DMS114 treated with DMSO at 0.1 percent for 48 hours (cell line): ENCODE data around the gene SAPCD1.

ENCODE experiments used
- DNase-seq: peaks from one replicate; lab custom pipeline; 2025; ENCODE audit not compliant: unreplicated experiment; lab: John Stamatoyannopoulos, UW

The SAPCD1 gene

DNA sequence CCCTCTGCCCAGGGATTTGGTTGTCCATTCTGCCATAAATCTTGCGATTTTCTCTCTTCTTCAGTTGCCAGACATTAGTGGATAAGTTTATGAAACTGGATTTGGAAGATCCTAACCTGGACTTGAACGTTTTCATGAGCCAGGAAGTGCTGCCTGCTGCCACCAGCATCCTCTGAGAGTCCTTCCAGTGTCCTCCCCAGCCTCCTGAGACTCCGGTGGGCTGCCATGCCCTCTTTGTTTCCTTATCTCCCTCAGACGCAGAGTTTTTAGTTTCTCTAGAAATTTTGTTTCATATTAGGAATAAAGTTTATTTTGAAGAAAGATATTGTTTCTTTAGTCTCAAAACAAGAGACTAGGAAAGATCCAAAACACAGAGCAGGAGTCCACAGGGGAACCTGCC, at the start of gene SAPCD1:
SAPCD1 (plus strand) TSS at position 301 of the 400 bp plus-strand sequence. CDS start 399 bp downstream, outside the sequence.
- DNase-seq: no peak

DNA sequence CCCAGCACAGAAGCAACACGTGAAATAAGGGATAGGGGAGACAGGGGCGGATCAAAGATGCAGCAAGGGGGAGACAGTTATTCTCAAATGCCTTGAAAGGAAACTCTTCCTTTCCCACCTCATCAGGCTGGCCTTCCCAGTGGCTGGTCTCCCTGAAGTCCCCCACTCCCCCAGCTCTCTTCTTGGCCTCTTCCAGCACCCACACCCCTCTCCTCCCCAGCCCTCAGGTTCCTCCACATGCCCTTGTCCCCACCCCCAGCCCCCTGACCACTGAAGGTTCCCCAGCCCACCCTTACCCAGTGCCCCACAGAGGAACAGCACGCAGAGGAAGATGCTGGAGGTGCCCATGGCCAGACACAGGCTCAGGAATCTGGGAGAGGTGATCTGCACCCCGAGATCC, 49.0 kb upstream of the SAPCD1 start:
- no peak for DNase-seq

DNA sequence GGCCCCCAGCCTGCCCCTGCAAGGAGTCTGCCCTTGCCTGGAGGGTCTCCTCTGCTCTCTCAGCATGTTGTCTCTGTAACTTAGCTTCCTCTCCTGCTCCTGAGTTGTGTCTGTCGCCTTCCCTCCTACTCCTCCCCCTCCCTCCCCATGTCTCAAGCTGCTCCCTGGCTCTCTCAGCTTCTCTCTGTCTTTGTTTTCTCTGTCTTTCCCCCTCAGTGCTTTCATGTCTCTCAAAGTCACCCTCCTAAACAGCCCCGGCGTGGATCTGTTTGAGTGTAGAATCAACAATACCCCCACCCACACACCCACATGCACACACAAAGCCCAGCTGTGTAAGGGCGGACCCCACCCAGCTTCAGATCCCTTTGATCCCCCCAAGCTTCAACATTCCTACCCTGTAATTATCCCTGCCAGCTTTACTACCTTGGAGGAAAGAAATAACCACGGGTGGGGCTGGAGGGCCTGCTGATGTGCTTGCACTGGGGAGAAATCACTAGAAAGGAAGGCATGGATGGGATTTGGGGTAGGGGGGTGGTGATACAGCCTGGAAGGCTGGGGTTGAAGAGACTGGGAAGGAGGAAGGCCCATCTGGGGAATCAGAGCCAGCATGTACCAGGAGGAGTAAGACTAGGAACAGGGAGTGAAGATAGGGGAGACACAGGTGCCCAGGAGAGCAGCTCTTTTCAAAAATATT, 48.3 kb upstream of the SAPCD1 start:
- DNase-seq: no peak

DNA sequence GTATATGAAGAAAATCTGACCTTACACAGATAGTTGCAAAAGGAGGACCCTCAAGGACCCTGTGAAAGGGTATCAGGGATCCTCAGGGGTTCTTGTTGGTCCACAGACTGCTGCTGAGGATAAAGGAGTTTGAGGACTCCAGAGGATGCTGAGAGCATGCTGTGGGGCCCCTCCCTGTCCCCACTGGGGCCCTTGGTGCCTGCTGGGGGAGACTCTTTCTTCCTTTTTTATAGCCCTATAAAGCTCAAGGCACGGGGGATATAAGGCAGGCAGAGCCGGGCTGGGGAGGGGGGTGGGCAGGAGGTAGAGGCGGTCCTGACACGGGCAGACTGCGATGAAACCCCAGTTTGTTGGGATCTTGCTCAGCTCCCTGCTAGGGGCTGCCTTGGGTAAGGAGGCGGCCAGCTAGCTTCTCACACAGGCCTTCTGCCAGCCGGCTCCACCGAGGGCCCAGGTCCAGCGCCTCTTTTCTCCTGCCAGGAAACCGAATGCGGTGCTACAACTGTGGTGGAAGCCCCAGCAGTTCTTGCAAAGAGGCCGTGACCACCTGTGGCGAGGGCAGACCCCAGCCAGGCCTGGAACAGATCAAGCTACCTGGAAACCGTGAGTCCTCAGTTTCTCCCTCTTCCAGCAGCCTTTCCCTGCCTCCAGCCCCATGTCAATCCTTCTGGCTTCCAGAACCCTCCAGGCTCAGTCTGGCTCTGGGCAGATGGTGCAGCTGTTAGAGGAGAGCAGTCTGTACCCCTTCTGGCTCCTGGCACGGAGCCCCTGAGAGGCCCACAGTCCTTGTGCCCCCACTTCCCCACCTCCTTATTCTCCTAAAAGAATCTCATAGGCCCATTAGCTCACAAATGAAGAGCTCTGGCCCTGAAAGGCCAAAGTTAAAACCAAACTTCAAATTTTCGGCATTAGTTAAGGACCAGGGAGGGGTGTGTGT, 47.2 kb upstream of the SAPCD1 start, which contains the start of gene LY6G6D:
LY6G6D (plus strand) TSS at position 327 of the 937 bp plus-strand sequence; CDS start at position 335, 8 bp downstream.
- no peak for DNase-seq

DNA sequence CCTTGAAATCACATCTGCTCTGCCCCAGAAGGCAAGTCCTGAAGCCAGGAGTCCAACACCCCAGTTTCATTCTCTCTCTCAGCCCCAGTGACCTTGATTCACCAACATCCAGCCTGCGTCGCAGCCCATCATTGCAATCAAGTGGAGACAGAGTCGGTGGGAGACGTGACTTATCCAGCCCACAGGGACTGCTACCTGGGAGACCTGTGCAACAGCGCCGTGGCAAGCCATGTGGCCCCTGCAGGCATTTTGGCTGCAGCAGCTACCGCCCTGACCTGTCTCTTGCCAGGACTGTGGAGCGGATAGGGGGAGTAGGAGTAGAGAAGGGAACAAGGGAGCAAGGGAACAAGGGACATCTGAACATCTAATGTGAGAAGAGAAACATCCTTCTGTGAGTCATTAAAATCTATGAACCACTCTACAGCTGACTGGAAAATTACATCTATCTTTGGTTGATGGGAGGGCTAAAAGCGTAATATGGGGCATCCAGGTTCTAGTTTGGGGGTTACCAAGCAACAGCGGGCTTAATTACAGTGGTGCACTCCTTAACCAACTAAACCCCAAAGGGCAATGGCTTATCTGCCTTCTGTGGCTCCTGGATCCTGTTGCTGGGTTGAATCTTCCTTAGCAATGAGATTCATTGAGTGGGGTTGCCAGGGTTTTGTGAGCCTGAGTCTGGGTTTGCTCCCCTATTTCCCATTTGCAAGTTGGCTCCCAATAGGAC, 44.8 kb upstream of the SAPCD1 start:
- DNase-seq: no peak

DNA sequence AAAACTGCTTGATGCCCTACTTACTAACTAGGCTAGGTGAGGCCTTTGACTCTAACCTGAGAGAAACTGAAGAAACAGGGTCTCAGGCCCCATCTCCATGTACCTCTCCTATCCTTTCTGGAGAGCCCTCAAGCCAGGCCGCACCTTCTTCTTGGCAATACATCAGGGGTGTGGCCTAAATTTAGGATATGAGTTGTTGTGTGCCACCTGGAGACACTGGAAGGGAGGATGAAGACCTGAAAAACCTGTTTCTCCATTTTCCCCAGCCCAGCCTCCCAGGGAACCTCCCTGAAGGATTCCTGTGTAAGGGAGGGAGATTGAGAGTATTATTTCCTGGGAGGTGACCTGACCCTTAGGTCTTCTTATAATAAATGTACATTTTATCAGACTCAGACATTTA, 44.2 kb upstream of the SAPCD1 start:
- DNase-seq: no peak

DNA sequence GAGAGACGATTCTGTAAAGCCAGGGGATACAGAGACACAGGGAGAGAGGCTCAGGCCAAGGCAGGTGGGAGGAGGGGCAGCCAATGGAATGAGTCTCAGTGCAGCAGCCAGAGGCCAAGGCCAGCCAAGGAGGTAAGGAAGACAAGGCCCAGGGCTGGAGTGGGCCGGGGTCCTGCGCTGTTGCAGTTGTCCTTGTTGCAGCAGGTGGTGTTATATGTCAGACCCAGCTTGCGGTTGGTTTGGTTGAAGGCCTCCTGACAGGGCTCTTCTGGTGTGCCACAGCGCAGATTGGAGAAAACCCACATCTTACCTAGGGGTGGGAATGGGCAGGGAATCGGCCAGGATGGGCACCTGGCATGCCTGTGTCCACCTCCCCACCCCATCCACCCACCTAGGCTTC, 43.5 kb upstream of the SAPCD1 start:
- DNase-seq: no peak

DNA sequence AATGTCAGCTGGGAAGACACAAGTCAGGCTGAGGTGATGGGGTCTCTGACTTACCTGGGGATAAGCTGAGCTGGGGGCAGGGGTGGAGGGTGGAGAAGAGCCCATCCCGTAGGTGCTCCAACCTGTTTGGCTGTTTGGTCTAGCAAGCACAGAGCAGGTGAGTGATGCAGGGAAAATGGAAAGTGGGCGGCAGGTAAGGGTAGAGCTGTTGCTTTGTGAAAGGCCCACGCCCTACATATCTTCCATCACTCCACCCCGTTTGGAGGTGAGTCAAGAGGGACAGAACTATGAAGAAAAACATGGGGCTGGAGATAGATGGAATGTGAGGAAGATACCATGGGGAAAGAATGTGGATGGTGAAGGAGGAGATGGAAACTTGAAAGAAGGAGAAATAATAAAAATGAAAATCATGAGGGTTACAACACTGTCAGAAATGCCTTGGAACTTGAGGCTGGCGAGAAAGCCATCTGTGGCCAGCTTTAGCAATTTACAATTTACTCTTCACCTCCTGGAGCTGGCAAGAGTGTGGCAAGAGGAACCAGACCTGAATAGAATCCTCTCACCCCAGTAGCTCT, 42.2 kb upstream of the SAPCD1 start:
- DNase-seq: no peak

DNA sequence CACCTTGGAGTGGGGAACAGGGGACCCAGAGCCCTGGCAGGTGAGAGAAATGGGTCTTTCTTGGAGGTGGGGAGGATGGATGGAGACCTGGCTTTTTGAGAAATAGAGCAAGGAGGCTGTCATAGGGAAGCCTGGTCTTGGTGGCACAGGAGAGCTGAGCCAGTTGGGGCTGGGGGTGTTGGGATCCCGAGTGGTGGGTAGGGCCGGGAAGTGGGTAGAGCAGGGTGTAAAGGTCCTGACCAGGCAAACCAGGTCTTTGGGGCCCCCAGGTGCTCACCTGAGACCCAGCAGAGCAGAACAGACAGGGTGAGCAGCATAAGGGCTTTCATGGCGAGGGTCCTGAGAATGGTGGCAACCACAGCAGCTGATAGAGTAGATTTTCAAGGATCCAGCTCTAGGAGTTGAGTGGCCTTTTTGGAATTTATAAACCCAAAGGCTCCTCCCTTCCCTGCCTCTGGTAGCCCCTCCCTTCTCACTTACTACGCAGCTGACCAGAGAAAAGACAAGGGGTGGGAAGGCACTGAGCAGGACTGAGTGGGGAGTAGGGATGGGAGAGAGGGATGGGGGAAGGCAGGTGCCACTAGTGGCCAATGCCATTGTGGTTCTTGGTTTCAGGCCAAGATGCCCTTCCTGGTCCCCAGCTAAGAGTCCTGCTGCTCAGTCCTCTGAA, 41.0 kb upstream of the SAPCD1 start, which contains the start of gene LY6G6C:
LY6G6C (minus strand) TSS at position 396 of the 670 bp plus-strand sequence; CDS start at position 329, 67 bp downstream.
- no peak for DNase-seq

DNA sequence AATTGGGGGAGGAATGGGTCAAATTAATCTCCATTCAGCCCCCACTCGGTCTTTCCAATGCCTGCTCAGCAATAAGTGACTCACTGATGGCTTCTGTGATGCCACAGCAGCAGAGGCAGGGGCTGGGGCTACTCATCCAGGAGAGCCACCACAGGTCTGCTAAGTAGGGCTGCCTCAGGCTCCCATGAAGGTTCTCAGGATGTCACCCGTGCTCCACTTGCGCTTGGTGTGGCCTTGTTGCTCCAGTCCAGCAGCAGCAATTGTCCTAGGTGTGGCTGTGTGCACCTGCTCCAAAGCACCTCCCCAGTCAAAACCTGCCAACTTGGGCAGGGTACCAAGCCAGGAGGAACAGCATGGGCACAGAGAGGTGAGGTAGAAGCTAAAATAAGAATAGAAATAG, 40.3 kb upstream of the SAPCD1 start:
- no peak for DNase-seq

DNA sequence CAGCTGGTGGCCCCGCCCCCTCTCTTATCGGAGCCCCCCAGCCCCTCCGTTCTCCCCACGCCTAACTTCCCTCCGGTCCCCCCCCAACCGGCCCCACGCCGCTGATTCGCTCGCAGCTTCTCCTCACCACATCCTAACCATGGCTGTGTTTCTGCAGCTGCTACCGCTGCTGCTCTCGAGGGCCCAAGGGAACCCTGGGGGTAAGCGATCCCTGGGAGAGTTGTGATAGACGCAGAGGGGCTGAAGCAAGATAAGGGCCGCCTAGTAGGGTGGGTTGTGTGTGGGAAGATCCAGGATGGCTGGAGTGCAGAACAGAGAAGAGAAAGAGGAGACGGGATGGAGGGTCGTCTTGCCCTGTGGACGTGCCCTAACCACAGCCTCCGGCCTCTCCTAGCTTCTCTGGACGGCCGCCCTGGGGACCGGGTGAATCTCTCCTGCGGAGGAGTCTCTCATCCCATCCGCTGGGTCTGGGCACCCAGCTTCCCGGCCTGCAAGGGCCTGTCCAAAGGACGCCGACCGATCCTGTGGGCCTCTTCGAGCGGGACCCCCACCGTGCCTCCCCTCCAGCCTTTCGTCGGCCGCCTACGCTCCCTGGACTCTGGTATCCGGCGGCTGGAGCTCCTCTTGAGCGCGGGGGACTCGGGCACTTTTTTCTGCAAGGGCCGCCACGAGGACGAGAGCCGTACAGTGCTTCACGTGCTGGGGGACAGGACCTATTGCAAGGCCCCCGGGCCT, 39.0 kb upstream of the SAPCD1 start, which contains the start of gene MPIG6B:
MPIG6B (plus strand) TSS at position 129 of the 735 bp plus-strand sequence; CDS start at position 140, 11 bp downstream.
- DNase-seq: no peak

DNA sequence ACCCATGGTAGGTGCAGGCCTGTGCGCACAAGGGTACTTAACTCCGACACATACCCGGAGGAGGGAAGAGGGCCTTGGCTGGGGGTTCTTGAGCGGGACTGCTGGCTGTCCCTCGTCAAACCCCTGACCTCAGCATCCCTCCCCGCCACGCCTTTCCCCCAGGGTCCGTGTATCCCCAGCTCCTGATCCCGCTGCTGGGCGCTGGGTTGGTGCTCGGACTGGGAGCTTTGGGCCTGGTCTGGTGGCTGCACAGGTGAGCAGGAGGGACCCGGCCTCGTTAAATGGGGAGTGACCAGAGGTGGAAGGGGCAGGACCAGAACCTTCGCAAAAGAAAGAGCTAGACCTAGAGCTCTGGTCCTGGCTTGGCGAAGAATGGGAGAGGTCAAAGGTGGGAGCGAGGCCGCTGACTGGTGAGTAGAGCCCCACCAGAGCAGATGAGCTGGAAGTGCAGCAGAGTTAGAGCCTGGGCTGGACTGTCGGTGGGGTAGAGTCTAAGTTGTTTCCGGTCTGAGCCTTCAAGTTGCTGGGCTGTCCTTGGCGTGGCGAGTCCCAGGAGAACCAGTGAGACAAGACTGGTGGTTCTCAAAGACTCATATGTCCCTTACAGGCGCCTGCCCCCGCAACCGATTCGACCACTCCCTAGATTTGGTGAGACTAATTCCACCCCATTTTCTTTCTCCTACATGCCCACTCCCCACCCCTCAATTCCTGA, 38.3 kb upstream of the SAPCD1 start:
- DNase-seq: no peak

DNA sequence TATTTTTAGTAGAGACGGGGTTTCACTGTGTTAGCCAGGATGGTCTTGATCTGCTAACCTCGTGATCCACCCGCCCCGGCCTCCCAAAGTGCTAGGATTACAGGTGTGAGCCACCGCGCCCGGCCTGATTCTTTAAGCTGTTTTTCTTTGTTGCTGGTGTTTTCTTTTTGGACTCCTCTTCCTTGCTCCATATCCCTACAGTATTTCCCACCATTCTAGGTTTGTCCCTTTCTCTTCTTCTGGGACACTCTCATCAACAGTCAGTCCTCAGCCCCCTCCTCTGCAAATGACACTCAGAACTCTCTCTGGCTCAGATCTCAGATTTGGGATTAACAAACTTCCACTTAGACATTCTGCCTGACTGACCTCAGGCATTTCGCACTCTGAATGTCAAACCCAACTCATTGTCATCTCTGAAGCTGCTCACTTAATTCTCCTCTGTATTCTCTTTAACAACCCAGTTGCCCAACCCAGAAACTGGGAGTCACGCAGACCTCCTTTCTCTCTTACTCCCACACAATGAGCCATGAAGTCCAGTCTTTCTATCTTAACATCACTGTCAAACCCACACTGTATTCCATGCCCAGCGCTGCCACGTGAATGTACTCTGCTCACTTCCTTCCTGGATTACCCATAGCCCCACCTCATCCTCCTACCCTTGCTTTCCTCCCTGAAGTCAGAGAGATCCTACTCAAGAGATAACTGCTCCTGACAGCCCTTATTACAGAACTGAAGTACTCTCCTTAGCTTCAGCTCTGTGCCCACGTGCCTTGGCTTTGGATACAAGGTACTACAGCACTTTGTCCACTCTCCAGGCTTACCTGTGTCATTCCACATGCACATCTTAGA, 36.7 kb upstream of the SAPCD1 start:
- DNase-seq: no peak

DNA sequence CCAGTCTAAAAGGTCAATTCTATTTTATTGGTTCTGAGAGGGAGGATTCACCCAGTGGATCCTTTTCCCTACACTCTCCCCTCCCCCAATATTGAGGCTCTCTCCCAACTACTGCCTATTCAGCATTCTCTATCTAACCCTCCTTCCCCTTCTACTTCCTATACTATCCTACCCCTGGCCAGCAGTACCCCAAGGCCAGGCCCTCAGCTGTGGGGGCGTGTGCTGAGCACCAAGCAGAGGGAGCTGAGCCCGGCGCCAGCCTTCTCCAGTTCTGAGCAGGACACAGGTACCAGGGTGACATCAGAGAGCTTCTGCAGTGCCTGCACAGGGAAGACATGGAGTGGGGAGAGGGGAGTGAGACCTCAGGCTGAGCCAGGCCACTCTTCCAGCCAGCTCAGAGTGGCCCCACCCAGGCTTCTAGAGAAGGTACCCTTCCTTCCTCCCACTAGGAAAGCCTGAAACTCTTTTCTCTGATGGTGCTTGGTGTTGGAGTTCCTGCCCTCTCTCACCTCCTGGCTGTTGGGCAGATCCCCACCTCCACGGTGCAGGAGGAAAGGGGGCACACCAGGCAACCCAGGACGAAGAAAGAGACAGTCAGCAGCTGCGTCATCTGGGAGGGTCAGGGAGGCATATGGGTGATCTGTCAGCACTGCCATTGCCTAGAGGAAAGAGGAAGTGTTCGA, 35.3 kb upstream of the SAPCD1 start:
- no peak for DNase-seq

DNA sequence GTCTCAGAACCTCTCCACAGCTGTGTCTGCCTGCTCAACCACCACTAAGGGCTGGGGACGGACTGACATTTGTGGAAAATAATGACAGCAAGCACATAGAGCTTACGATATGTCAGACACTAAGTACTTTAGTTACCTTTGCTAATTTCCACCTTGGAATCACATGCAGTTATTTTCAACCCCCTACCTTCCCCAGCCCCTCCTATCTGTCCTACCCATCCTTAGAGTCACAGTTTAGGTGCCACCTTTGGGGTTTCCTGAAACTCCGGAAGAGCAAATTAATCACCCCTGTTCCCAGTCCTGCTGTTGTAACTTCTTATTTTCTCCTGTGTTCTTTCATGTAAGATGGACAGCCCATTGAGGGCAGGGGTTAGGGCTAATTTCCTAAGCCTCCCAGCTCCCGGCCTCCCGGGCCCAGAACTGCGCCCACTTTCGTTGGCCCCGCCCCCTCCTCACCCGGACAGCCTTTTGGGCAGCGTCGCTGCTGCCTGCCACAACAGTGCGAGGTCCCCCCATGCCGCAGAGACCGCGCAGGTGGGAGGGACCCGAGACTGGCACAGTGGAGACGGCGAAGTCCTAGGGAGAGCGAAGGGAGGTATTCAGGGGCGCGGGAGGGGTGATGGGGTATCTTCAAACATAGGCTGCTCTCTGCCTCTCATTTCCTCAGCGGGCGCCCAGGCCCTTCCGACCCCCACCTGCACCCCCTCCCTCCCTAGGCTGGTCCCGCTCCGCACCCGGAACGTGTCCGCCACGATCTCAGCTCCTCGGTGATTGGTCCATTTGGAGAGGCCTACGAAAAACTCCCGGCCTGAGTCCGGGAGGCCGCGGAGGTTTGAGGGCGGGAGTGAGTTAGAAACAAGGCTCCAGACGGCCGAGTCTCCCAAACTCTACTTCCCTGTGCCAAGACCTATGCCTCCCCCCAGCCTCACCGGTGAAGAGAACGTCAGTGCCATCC, 34.5 kb upstream of the SAPCD1 start:
- DNase-seq: no peak

DNA sequence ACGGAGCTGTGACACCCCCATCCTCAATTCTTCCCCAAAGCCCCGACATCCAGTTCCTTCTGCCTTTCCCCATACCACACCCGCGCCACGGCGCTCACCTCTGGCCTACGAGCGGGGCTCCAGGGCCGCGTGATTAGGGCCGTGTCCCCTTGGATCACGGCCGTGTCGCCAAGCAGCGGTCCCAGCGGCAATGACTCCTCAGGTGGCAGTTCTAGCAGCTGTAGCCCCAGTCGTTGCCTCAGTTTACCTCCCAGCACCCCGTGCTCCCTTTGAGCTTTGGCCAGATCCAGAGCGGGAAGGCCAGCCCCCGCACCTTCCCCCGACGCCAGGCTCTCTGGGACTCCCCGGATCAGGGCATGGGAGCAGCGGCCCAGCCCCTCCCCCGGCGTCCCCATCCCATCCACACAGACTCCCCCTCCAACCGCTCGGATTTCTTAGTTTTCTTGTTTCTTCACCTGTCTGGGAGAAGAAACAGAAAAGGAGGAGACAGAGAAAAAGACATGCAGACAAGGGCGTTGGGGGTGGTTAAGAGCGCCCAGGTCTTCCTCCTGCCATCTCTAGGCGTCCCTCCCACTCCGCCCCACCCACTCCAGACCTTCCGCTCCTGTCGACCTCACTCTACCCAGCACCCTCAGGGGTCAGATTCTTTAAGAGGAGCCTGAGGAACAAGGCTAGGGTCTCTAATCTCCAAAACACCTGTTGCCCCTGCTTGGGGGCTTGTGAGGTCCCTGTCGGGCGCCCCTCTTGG, 33.5 kb upstream of the SAPCD1 start, which contains the start of gene DDAH2:
DDAH2 (minus strand) TSS at position 533 of the 748 bp plus-strand sequence; CDS start at position 395, 138 bp downstream.
- DNase-seq: no peak
